GM12874 (cell line): ENCODE results near the gene INKA1.

Source experiments
- TF ChIP-seq, protein P1 (sequence below): IDR thresholded peaks from 2 replicates; pipeline ENCODE4 v1.5.1; 2011; ENCODE audit warnings: low read depth, mild to moderate bottlenecking, control low read depth, low read length, moderate library complexity; ENCODE audit not compliant: insufficient read depth

INKA1 gene

GRCh38 chr3:49781415-49782199 lies 21.5 kb upstream of the INKA1 start:
- TF ChIP-seq, protein P1, sequence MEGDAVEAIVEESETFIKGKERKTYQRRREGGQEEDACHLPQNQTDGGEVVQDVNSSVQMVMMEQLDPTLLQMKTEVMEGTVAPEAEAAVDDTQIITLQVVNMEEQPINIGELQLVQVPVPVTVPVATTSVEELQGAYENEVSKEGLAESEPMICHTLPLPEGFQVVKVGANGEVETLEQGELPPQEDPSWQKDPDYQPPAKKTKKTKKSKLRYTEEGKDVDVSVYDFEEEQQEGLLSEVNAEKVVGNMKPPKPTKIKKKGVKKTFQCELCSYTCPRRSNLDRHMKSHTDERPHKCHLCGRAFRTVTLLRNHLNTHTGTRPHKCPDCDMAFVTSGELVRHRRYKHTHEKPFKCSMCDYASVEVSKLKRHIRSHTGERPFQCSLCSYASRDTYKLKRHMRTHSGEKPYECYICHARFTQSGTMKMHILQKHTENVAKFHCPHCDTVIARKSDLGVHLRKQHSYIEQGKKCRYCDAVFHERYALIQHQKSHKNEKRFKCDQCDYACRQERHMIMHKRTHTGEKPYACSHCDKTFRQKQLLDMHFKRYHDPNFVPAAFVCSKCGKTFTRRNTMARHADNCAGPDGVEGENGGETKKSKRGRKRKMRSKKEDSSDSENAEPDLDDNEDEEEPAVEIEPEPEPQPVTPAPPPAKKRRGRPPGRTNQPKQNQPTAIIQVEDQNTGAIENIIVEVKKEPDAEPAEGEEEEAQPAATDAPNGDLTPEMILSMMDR: no peak

DNA sequence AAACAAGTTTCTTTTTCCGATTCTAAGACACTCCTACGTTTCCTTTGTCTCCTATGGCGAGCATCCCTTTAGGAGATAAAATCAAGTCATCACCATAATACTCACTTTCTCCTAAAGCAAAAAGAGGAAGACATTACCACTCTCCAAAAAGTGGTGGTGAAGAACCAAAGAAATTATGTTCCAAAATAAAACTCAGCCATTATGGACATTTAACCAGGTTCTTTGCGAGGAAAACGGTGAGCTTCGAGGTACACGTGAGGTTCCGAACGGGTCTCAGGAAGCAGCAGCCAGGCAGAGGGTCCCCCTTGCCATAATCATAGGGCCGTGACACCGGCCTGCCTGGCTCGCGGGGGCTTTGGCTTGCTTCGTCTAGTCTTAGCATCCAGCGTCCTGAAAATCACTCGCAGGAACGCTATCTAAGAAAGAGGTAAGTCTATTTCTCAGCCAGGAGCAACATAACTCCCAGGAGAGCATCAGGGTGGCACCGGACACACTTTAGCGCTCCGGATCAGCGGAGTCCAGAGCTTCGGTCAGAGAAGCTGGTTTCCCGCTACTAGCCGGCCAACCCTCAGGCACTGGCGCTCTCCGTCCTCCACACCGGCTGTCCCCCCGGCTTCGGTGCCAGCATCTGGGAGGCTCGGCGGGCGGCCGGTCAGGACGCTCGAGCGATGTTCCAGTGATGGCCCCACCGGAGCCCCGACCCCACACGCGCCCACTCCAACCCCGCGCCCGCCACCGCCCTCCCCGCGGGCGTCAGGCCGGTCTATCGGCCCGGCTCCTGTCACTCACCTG lies 17.3 kb upstream of the INKA1 start:
- TF ChIP-seq, protein P1: no peak

DNA sequence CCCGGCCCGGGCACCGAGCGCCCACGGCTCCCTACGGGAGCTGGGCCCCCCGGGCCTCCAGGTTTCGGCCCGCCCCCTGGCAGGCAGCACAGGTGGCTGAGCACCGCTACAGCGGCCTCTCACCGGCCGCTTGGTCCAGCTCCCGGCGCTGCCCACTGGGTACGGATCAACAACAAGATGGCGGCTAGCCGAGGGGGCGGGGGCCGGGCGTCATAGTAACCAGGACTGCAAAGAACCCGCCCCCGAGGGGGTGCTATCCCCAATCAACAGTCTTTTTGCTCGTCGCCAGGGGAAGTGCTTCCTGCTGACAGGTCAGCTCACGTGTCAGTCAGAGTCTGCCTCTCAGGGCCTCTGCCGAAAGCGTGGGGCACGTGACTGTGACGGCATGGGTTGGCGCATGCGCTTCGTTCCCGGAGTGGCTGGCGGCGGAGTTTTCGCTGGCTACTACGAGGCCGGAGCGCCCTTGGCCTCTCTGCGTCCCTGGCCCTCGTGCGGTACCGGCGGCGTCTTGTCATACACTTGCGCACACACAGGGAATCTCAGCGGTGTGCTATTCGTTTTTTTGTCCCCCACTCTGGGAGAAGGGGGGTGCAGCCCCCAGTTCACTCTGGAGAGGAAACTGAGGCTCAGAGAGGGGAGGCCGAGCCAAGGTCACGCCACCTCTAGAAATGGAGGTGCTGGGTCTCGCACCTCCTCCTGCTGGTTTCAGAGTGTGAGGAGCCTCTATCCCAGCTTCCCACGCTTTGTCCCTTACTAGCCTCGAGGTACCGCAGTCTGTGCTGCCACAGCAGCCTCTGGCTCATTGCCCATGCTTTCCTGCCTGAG lies 16.5 kb upstream of the INKA1 start, which contains the start of gene IP6K1:
TSS of gene IP6K1 (minus strand) at position 186 of the 825 bp plus-strand sequence. CDS start 38,502 bp downstream, outside the sequence.
- TF ChIP-seq, protein P1: 0 out of 2 replicates have a peak, but pooled peaks have one; percentile 0

DNA sequence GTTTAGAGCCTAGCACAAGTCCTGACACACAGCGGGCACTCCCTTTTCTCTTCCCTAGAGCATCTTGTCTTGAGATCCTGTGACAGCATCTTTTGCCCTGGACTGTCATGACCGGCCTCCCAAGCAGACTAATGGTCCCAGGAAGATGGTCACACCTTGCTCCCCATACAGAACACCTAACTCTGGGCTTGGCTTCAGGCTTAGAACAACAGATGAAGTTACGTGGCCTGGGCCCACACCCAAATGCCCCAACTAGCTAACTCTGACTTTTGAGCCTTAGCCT lies 15.9 kb upstream of the INKA1 start:
- TF ChIP-seq, protein P1: no peak

DNA sequence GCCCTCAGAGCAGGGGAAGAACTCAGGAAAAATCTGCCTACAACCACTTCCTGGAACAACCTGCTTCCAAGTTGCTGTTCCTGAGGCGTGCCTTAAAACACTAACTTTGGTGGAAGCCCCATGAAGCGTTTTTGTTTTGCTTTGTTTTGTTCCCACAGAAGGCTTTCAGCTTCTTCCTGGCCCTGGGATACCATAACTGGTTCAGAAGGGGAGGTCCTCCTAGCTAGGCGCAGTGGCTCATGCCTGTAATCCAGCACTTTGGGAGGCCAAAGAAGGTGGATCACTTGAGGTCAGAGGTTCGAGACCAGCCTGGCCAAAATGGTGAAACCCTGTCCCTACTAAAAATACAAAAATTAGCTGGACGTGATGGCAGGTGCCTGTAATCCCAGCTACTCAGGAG lies 15.5 kb upstream of the INKA1 start:
- TF ChIP-seq, protein P1: no peak

DNA sequence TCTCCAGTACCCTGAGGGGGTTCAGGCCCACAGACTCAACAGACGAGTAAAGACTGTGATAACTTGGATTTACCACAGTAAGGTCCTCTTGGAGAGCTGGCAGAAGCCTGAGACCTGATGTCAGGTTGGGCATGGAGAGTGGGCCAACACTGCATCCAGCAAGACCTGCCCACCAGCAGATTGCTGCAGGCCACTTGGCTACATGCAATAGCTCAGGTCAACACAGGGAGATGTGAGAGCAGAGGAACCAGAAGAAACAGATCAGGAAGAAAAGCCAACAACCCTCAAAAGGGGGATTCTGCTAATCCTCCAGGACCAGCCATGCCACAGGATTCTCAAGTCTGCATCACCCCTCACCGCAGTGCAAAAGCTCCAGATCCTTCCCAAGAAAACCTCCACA lies 15.0 kb upstream of the INKA1 start:
- TF ChIP-seq, protein P1: no peak
